ENCODE data around the gene SRCAP.

The SRCAP gene

GRCh38 chr16:30651124-30652004, 47.6 kb upstream of the SRCAP start (continued):
- TF ChIP-seq ZBTB49 (tag by site-specific recombination; IDR thresholded peaks at IDR 0.05; ENCODE audit: low read depth) (no peak), ZSCAN5A (tag by site-specific recombination; IDR thresholded peaks at IDR 0.05) (no peak), ZNF416 (tag by site-specific recombination; IDR thresholded peaks at IDR 0.05) (no peak), ZNF664 (tag by site-specific recombination; IDR thresholded peaks at IDR 0.05) (no peak), REST (tag by site-specific recombination; IDR thresholded peaks at IDR 0.05) (peak; percentile 61), ZNF292 (tag by site-specific recombination; IDR thresholded peaks at IDR 0.05; ENCODE audit: borderline replicate concordance, low read depth) (no peak), ZNF10 (tag by site-specific recombination; IDR thresholded peaks at IDR 0.05) (no peak), ZNF341 (tag by site-specific recombination; IDR thresholded peaks at IDR 0.05; ENCODE audit: low read depth) (no peak), ZFP3 (tag by site-specific recombination; IDR thresholded peaks at IDR 0.05; ENCODE audit: low read depth) (no peak)

- peak overlapping the region; percentile 64 for H3K27ac ChIP-seq (ENCODE audit: extremely low read depth, low read depth, low read length)
- ChIA-PET CTCF (interaction anchor here (0.7 to 2.1 kb wide), 3 partner anchors 42 to 576 kb away, joined by 3 to 9 read pairs (median 6); partner anchors contain the start of gene PPP4C), POLR2A (interaction anchor here (1.0 kb wide), 1 partner anchor 18 kb away, joined by 4 read pairs; no protein-coding TSS in a partner anchor)
- H3K4me1 ChIP-seq (ENCODE audit: control insufficient read depth, insufficient read depth, low read length) = no peaks in the 10 kb centered on the region
- peaks cover 17 to 49% of the 10 kb centered on the region in 2 experiments; a peak in 2 of 3 replicates for H3K36me3 ChIP-seq (ENCODE audit: control insufficient read depth in 2 of 2, insufficient read depth in 1 of 2, low read length in 2 of 2)
- H3K9me3 ChIP-seq (ENCODE audit: control insufficient read depth, insufficient read depth, low read depth, low read length) = no peaks in the 10 kb centered on the region
- H3K4me3 ChIP-seq (ENCODE audit: low read depth, low read length) = peak overlapping the region; percentile 80
- TF ChIP-seq ZNF501 (tag by site-specific recombination; IDR thresholded peaks at IDR 0.05) = no peak
- no peak for TF ChIP-seq ZFP41 (tag by site-specific recombination; IDR thresholded peaks at IDR 0.05; ENCODE audit: borderline replicate concordance)
- no peak for TF ChIP-seq ZBTB10 (tag by site-specific recombination; IDR thresholded peaks at IDR 0.05)
- TF ChIP-seq PRDM10 (tag by site-specific recombination; IDR thresholded peaks at IDR 0.05) = peak; percentile 76; the same call in 1 of the 2 replicates
- no peak for TF ChIP-seq ZBTB7A (tag by site-specific recombination; IDR thresholded peaks at IDR 0.05; ENCODE audit: low read depth)
- TF ChIP-seq HOXD13 (CRISPR knock-in tag; IDR thresholded peaks at IDR 0.05; ENCODE audit: borderline replicate concordance) = no peak
- no peak for TF ChIP-seq YY2 (tag by site-specific recombination; IDR thresholded peaks at IDR 0.05)
- no peak for TF ChIP-seq ZNF670 (tag by site-specific recombination; IDR thresholded peaks at IDR 0.05; ENCODE audit: low read depth)
- no peak for TF ChIP-seq ZIC2 (tag by site-specific recombination; IDR thresholded peaks at IDR 0.05)
- TF ChIP-seq ZNF701 (tag by site-specific recombination; IDR thresholded peaks at IDR 0.05) = no peak
- TF ChIP-seq ZBTB17 (tag by site-specific recombination; IDR thresholded peaks at IDR 0.05) = peak; percentile 22; the same call in 1 of the 2 replicates
- 0 out of 2 replicates have a peak, but pooled peaks have one; percentile 4 for TF ChIP-seq ZNF335 (tag by site-specific recombination; conservative IDR thresholded peaks at IDR 0.05)
Measured at GRCh38 chr16:30652005-30652296, 47.0 kb upstream of the SRCAP start.

Data from HEK293 (cell line).